HepG2 (cell line): Measurements from ENCODE around the gene BAHCC1. TPM values are rescaled to one million over a fixed set of nuclear protein-coding genes. Genes with fewer than 3 reads are reported as not detected.
A peak's percentile ranks its signal among the peaks of the same experiment; 100 is the strongest.

Experiments used
- ATAC-seq: fragments of 200-7000 bp; cut with Tn5 transposase; 3 replicates; pipeline ENCODE4 v1.9.1; 2020; ENCODE audit warnings: mild to moderate bottlenecking, moderate library complexity
- BruUV-seq: library from RNA; stranded (reverse); fragments of 400-500 nt; replicated peaks from 2 replicates; lab custom pipeline; 2021; lab: Mats Ljungman, UMichigan
- CTCF ChIA-PET: fragments of 300-600 bp; formaldehyde crosslinking; extraction: SDS; loops from one replicate; lab custom pipeline; 2021; ENCODE audit warnings: low total read pairs, inconsistent platforms, low intra/inter-chr PET ratio; lab: Yijun Ruan, JAX
- POLR2A ChIA-PET: fragments of 350-600 bp; sonication (Branson Sonifier 250); formaldehyde crosslinking; loops from one replicate; lab custom pipeline; 2020; ENCODE audit warnings: antibody characterized with exemption, inconsistent platforms; lab: Yijun Ruan, JAX
- DNase-seq: peaks from one replicate; pipeline ENCODE4 v3.0.0-alpha.2; 2015; ENCODE audit warnings: low spot score
- FAIRE-seq: peaks from 3 replicates; lab custom pipeline; 2011; peaks lifted over from hg19 to GRCh38; lab: Jason Lieb, UNC
- H2AFZ ChIP-seq: one replicate; pipeline ENCODE4 v1.6.1; 2011; ENCODE audit warnings: low read length, inconsistent platforms
- H3K27ac ChIP-seq: fragments of 300-600 bp; 3 replicates; pipeline ENCODE4 v1.8.0; 2011; ENCODE audit warnings: mixed run types, mild to moderate bottlenecking, mixed read lengths, low read length, inconsistent platforms; ENCODE audit not compliant: insufficient read depth; ENCODE audit errors: extremely low read length
- H3K27me3 ChIP-seq, 2 experiments: fragments of 200-600 bp in 1 of 2; 2 replicates in 1 of 2; 3 replicates in 1 of 2; pipeline versions ENCODE4 v1.6.0 to v1.8.0; 2011; ENCODE audit warnings: low read length in 2 of 2, mild to moderate bottlenecking in 2 of 2, moderate library complexity in 2 of 2, inconsistent platforms in 1 of 2; ENCODE audit not compliant: insufficient read depth in 2 of 2, control insufficient read depth in 1 of 2
- H3K36me3 ChIP-seq, 2 experiments: fragments of 200-600 bp in 1 of 2; replicated peaks in 1 of 2; 2 replicates in 1 of 2; 3 replicates in 1 of 2; pipeline versions ENCODE4 v1.5.1 to v1.8.0; 2011; ENCODE audit warnings: low read length in 2 of 2, inconsistent platforms in 1 of 2; ENCODE audit not compliant: insufficient read depth in 2 of 2, control insufficient read depth in 1 of 2
- H3K4me1 ChIP-seq: 2 replicates; pipeline ENCODE4 v1.5.1; 2012; ENCODE audit warnings: low read length, inconsistent platforms; ENCODE audit not compliant: insufficient read depth
- H3K4me2 ChIP-seq: 2 replicates; pipeline ENCODE4 v1.6.0; 2011; ENCODE audit warnings: low read depth, low read length, inconsistent platforms
- H3K4me3 ChIP-seq, 3 experiments: fragments of 200-600 bp in 1 of 3; sonication (generic), shearing (Covaris generic) in 1 of 3; replicated peaks in 1 of 3; 2 replicates each; pipeline ENCODE4 v1.5.1; 2011 to 2016; ENCODE audit warnings: low read length in 3 of 3, inconsistent platforms in 2 of 3, low read depth in 2 of 3, mild to moderate bottlenecking in 2 of 3, control low read depth in 1 of 3, mixed read lengths in 1 of 3; ENCODE audit not compliant: insufficient read depth in 1 of 3
- H3K79me2 ChIP-seq: one replicate; pipeline ENCODE4 v1.6.1; 2011; ENCODE audit warnings: low read length, inconsistent platforms; ENCODE audit not compliant: insufficient read depth
- H3K9ac ChIP-seq: 2 replicates; pipeline ENCODE4 v1.6.0; 2011; ENCODE audit warnings: mild to moderate bottlenecking, low read depth, low read length, inconsistent platforms; ENCODE audit not compliant: insufficient read depth
- H3K9me3 ChIP-seq: 2 replicates; pipeline ENCODE4 v1.5.1; 2012; ENCODE audit warnings: mild to moderate bottlenecking, low read length
- H4K20me1 ChIP-seq: 2 replicates; pipeline ENCODE4 v1.6.0; 2011; ENCODE audit warnings: inconsistent platforms, mild to moderate bottlenecking, low read length, moderate library complexity; ENCODE audit not compliant: insufficient read depth
- AGO2 ChIP-seq: fragments of 200-400 bp; formaldehyde crosslinking; optimal IDR thresholded peaks from 2 replicates; pipeline ENCODE3; 2017; ENCODE audit warnings: mild to moderate bottlenecking, low read depth, low read length, moderate library complexity
- FOXK1 ChIP-seq: sonication (generic); formaldehyde crosslinking; IDR thresholded peaks from 2 replicates; pipeline ENCODE4 v1.4.0; 2020; ENCODE audit warnings: low read depth, missing genetic modification reagents, borderline replicate concordance
- GFI1 ChIP-seq: sonication (generic); formaldehyde crosslinking; IDR thresholded peaks from 2 replicates; pipeline ENCODE4 v1.5.0; 2020; ENCODE audit warnings: missing genetic modification reagents, mild to moderate bottlenecking, borderline replicate concordance
- KDM4B ChIP-seq: sonication (generic); formaldehyde crosslinking; IDR thresholded peaks from 2 replicates; pipeline ENCODE4 v1.4.0; 2020; ENCODE audit warnings: missing genetic modification reagents
- ZNF33B ChIP-seq: sonication (generic); formaldehyde crosslinking; IDR thresholded peaks from 2 replicates; pipeline ENCODE4 v1.5.1; 2020; ENCODE audit warnings: mild to moderate bottlenecking, missing genetic modification reagents
- ZNF451 ChIP-seq: sonication (generic); formaldehyde crosslinking; IDR thresholded peaks from 2 replicates; pipeline ENCODE4 v1.5.0; 2020; ENCODE audit warnings: mild to moderate bottlenecking, missing genetic modification reagents
- ZNF713 ChIP-seq: sonication (generic); formaldehyde crosslinking; IDR thresholded peaks from 2 replicates; pipeline ENCODE4 v1.4.0; 2020; ENCODE audit warnings: mild to moderate bottlenecking, missing genetic modification reagents
- WGBS: methylation state at CpG from one replicate; pipeline ENCODE4 v1.1.6; 2017; ENCODE audit warnings: low lambda C conversion rate; 5-methylcytosine and 5-hydroxymethylcytosine counted together
- in situ Hi-C: cut with HindIII; loops from 2 replicates; pipeline ENCODE4 v1.10.0; 2017; ENCODE audit warnings: low pct_unique_long_range_greater_than_20kb; ENCODE audit not compliant: extremely low pct_ligation_motif_present
- intact Hi-C: fragments of 100-400 bp; cut with micrococcal nuclease; formaldehyde crosslinking; loops from one replicate; pipeline ENCODE4 v1.10.0; 2022; ENCODE audit not compliant: unreplicated experiment
- polyA plus RNA-seq, 8 experiments: library from polyadenylated mRNA; depleted of rRNA in 3 of 8; stranded (reverse) in 7 of 8; unstranded in 1 of 8; fragments of >200 nt; fragmentation: Illumina TruSeq in 4 of 8; extraction: Trizol in 4 of 8; gene quantifications; 2 replicates each; pipeline versions ENCODE4 v1.2.1 to v1.2.3, GENCODE V29; 2011 to 2016; ENCODE audit warnings: low read depth in 4 of 8, missing spikeins in 1 of 8, mixed read lengths in 1 of 8; ENCODE audit not compliant: insufficient read depth in 1 of 8
- total RNA-seq, 5 experiments: library from RNA; depleted of rRNA; stranded (reverse); fragments of >200 nt; fragmentation: Illumina TruSeq; extraction: Trizol; gene quantifications; 2 replicates each; pipeline ENCODE4 v1.2.3, GENCODE V29; 2016; ENCODE audit warnings: low read depth in 1 of 5
- TF ChIP-seq, protein P1 (sequence below): sonication (generic); formaldehyde crosslinking; IDR thresholded peaks from 2 replicates; pipeline ENCODE4 v1.4.0; 2020; ENCODE audit warnings: missing genetic modification reagents, borderline replicate concordance
- TF ChIP-seq, protein P2 (sequence below): conservative IDR thresholded peaks from 2 replicates; pipeline ENCODE4 v1.6.1; 2018; ENCODE audit warnings: missing genetic modification reagents
- TF ChIP-seq, protein P3 (sequence below): sonication (generic); IDR thresholded peaks from 2 replicates; pipeline ENCODE4 v1.6.1; 2016; ENCODE audit warnings: low read depth, borderline replicate concordance
- TF ChIP-seq, protein P4 (sequence below): sonication (generic); formaldehyde crosslinking; IDR thresholded peaks from 2 replicates; pipeline ENCODE4 v1.8.0; 2022; ENCODE audit warnings: missing genetic modification reagents, mild to moderate bottlenecking, inconsistent platforms, borderline replicate concordance
- TF ChIP-seq, protein P5 (sequence below): sonication (generic); formaldehyde crosslinking; IDR thresholded peaks from 2 replicates; pipeline ENCODE4 v1.9.0; 2022; ENCODE audit warnings: missing genetic modification reagents, mild to moderate bottlenecking, borderline replicate concordance
- TF ChIP-seq, protein P6 (sequence below): sonication (generic); formaldehyde crosslinking; IDR thresholded peaks from 2 replicates; pipeline ENCODE4 v1.8.1; 2022; ENCODE audit warnings: low read depth, mild to moderate bottlenecking, missing genetic modification reagents

BAHCC1 gene
- total and polyA plus RNA-seq, 2 of the 13 experiments (the other 11 are each of a cell fraction or from before 2014, with no cell fraction given), result 1.4 to 1.7 TPM

DNA sequence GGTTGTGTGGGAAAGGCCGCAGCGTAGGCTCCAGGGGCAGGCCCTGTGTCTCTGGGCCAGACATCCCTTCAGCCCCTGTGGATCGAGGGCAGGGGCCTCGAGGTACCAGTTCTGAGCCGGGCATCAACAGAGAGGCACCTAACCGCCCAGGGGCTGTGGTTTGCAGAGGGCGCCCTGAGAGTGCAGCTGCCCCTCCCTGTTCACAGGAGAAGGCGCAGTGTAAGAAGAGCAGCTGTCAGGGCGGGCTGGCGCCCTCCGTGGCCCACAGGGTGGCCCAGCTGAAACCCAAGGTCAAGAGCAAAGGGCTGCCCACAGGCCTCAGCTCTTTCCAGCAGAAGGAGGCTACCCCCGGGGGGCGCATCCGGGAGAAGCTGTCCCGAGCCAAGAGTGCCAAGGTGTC, 60.8 kb downstream of the BAHCC1 start:
- ATAC-seq (no peak), DNase-seq (no peak), FAIRE-seq (no peak)
- no peak overlapping the region for H3K27ac ChIP-seq
- no peak overlapping the region for H3K4me3 ChIP-seq
- no peaks in the 10 kb centered on the region; a peak in 1 of 5 replicates for H3K36me3 ChIP-seq
- intact Hi-C loops, result no loop called here
- H3K9ac ChIP-seq, result no peak overlapping the region
- WGBS, result 76% methylated on average over 11 of the region's 15 CpGs
- peaks cover 11% of the 10 kb centered on the region for H3K4me1 ChIP-seq
- H3K27me3 ChIP-seq, result no peaks in the 10 kb centered on the region; a peak in 1 of 5 replicates
- H3K9me3 ChIP-seq, result no peaks in the 10 kb centered on the region
- no TSS peak for BruUV-seq
- H4K20me1 ChIP-seq, result no peaks in the 10 kb centered on the region
- ChIA-PET CTCF (no interaction called here), POLR2A (no interaction called here)
- in situ Hi-C loops, result no loop called here
- no peak overlapping the region for H2AFZ ChIP-seq
- no peak overlapping the region for H3K4me2 ChIP-seq
- no peaks in the 10 kb centered on the region for H3K79me2 ChIP-seq
- TF ChIP-seq, protein P1, sequence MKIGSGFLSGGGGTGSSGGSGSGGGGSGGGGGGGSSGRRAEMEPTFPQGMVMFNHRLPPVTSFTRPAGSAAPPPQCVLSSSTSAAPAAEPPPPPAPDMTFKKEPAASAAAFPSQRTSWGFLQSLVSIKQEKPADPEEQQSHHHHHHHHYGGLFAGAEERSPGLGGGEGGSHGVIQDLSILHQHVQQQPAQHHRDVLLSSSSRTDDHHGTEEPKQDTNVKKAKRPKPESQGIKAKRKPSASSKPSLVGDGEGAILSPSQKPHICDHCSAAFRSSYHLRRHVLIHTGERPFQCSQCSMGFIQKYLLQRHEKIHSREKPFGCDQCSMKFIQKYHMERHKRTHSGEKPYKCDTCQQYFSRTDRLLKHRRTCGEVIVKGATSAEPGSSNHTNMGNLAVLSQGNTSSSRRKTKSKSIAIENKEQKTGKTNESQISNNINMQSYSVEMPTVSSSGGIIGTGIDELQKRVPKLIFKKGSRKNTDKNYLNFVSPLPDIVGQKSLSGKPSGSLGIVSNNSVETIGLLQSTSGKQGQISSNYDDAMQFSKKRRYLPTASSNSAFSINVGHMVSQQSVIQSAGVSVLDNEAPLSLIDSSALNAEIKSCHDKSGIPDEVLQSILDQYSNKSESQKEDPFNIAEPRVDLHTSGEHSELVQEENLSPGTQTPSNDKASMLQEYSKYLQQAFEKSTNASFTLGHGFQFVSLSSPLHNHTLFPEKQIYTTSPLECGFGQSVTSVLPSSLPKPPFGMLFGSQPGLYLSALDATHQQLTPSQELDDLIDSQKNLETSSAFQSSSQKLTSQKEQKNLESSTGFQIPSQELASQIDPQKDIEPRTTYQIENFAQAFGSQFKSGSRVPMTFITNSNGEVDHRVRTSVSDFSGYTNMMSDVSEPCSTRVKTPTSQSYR (CRISPR knock-in tag), result no peak
- TF ChIP-seq, protein P2, sequence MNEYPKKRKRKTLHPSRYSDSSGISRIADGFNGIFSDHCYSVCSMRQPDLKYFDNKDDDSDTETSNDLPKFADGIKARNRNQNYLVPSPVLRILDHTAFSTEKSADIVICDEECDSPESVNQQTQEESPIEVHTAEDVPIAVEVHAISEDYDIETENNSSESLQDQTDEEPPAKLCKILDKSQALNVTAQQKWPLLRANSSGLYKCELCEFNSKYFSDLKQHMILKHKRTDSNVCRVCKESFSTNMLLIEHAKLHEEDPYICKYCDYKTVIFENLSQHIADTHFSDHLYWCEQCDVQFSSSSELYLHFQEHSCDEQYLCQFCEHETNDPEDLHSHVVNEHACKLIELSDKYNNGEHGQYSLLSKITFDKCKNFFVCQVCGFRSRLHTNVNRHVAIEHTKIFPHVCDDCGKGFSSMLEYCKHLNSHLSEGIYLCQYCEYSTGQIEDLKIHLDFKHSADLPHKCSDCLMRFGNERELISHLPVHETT (CRISPR knock-in tag), result no peak
- no peak for TF ChIP-seq ZNF713
- TF ChIP-seq GFI1 (CRISPR knock-in tag), result no peak
- TF ChIP-seq, protein P3, sequence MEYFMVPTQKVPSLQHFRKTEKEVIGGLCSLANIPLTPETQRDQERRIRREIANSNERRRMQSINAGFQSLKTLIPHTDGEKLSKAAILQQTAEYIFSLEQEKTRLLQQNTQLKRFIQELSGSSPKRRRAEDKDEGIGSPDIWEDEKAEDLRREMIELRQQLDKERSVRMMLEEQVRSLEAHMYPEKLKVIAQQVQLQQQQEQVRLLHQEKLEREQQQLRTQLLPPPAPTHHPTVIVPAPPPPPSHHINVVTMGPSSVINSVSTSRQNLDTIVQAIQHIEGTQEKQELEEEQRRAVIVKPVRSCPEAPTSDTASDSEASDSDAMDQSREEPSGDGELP, result peak; percentile 31; the same call in 1 of the 2 replicates
- TF ChIP-seq, protein P4, sequence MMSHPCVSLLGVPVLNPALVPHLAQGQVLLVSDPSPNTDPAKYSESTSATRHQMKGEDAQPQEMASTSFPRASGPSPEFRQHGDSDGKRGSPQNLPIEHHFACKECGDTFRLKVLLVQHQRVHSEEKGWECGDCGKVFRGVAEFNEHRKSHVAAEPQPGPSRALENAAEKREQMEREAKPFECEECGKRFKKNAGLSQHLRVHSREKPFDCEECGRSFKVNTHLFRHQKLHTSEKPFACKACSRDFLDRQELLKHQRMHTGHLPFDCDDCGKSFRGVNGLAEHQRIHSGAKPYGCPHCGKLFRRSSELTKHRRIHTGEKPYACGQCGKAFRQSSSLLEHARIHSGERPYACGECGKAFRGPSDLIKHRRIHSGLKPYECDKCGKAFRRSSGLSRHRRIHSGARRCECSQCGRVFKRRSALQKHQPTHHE (CRISPR knock-in tag), result no peak
- TF ChIP-seq, protein P5, sequence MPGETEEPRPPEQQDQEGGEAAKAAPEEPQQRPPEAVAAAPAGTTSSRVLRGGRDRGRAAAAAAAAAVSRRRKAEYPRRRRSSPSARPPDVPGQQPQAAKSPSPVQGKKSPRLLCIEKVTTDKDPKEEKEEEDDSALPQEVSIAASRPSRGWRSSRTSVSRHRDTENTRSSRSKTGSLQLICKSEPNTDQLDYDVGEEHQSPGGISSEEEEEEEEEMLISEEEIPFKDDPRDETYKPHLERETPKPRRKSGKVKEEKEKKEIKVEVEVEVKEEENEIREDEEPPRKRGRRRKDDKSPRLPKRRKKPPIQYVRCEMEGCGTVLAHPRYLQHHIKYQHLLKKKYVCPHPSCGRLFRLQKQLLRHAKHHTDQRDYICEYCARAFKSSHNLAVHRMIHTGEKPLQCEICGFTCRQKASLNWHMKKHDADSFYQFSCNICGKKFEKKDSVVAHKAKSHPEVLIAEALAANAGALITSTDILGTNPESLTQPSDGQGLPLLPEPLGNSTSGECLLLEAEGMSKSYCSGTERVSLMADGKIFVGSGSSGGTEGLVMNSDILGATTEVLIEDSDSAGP, result peak; percentile 25; the same call in 1 of the 2 replicates
- TF ChIP-seq ZNF33B (CRISPR knock-in tag), result no peak
- TF ChIP-seq KDM4B (CRISPR knock-in tag), result no peak
- no peak for TF ChIP-seq ZNF451 (CRISPR knock-in tag)
- no peak for TF ChIP-seq FOXK1
- TF ChIP-seq AGO2, result peak; percentile 71
- TF ChIP-seq, protein P6, sequence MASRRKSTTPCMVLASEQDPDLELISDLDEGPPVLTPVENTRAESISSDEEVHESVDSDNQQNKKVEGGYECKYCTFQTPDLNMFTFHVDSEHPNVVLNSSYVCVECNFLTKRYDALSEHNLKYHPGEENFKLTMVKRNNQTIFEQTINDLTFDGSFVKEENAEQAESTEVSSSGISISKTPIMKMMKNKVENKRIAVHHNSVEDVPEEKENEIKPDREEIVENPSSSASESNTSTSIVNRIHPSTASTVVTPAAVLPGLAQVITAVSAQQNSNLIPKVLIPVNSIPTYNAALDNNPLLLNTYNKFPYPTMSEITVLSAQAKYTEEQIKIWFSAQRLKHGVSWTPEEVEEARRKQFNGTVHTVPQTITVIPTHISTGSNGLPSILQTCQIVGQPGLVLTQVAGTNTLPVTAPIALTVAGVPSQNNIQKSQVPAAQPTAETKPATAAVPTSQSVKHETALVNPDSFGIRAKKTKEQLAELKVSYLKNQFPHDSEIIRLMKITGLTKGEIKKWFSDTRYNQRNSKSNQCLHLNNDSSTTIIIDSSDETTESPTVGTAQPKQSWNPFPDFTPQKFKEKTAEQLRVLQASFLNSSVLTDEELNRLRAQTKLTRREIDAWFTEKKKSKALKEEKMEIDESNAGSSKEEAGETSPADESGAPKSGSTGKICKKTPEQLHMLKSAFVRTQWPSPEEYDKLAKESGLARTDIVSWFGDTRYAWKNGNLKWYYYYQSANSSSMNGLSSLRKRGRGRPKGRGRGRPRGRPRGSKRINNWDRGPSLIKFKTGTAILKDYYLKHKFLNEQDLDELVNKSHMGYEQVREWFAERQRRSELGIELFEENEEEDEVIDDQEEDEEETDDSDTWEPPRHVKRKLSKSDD (CRISPR knock-in tag), result no peak
